Medulla oblongata (tissue), 1 donor: Measurements from ENCODE around the gene ALDH7A1.
"Not testable (repeated sequence)": the region's sequence is repeated elsewhere in the genome, so short reads cannot be mapped to it uniquely, and the experiment has no call there.

Experiments
- DNase-seq: peaks from one replicate; pipeline ENCODE4 v3.0.0-alpha.2; 2015; ENCODE audit errors: extremely low spot score

The ALDH7A1 gene

GRCh38 chr5:126595486-126596083 lies 566 bp upstream of the ALDH7A1 start:
- no peak for DNase-seq

- no peak for DNase-seq
Measured at GRCh38 chr5:126591549-126591948, 3.5 kb downstream of the ALDH7A1 start.

- DNase-seq: no peak
Measured at GRCh38 chr5:126589536-126590297, 5.3 kb downstream of the ALDH7A1 start.

DNA sequence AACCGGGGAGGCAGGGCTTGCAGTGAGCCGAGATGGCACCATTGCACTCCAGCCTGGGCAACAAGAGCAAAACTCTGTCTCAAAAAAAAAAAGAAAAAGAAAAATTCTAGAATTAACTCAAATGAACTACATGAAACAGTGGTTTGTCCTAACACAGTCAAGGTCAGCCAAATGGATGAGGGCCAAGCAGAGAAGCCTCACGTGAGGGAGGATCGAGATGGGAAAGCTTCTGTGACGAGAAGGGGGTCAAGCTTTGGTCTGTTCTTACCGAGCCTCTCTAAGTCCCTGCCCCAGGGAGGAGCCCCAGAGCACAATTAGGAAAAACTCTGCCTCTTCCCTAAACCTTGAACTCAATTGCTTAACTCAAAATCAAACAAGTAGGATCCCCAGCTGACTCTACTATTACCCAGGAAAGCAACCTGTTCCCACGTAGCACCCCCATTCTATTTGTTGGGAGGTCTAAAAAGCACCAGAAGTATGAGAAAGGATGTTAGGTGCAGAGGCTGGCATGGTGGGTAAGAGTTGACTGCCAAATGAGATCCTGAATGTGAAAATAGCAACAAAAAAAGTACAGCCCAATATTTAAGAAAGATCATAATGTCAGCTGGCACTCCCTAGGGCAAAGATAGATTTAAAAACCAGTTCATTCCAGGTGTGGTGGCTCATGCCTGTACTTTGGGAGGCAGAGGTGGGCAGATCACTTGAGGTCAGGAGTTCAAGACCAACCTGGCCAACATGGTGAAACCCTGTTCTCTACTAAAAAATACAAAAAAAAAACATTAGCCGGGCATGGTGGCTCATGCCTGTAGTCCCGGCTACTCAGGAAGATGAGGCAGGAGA lies 7.2 kb downstream of the ALDH7A1 start:
- no peak for DNase-seq

DNA sequence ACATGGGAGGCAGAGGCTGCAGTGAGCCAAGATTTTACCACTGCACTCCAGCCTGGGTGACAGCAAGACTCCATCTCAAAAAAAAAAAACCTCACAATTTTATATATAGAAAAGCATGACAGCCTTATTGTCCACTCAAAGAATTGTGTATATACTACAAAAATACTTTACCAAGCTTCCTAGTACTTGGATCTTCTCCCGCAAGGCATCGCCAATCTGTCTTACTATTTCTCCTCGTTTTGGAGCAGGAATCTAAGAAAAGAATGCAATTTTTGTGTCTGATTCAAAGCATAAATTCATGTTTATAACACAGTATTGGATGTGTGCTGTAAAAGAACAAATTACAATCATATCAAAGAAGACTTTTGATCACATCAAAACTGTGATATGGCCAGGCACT lies 11.3 kb downstream of the ALDH7A1 start:
- no peak for DNase-seq

GRCh38 chr5:126579716-126580115 lies 15.3 kb downstream of the ALDH7A1 start:
- DNase-seq: no peak

DNA sequence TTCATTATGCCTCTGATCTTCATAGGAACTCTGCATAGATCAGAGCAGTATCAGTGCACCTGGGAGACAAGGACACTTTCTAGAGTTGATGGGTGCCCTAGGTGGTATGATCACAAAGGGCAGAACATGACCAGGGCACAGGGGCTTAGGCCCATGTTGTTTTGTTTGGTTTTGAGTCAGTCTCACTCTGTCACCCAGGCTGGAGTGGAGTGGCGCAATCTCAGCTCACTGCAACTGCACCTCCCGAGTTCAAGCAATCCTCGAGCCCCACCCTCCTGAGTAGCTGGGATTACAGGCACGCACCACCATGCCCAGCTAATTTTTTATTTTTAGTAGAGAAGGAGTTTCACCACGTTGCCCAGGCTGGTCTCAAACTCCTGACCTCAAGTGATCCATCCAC lies 17.6 kb downstream of the ALDH7A1 start:
- no peak for DNase-seq

GRCh38 chr5:126576974-126577373 lies 18.0 kb downstream of the ALDH7A1 start:
- DNase-seq: no peak

DNA sequence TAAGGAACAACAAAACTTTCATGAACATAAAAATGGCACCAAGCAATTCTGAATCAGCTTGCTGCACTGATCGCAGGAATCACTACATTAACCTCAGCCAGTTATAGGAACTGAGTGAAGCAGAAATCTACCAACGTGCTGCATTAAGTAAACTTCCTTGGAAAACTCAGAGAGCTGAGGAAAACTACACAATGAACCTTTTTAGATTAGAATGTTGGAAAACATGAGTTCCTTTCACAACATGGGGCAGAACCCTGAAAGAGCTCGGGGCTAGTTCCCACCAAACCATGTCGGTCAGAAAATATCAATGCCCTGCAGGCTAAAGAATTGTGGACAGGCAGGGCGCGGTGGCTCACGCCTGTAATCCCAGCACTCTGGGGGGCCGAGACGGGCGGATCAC lies 19.4 kb downstream of the ALDH7A1 start:
- no peak for DNase-seq

- DNase-seq: no peak
Measured at GRCh38 chr5:126568206-126568755, 26.7 kb downstream of the ALDH7A1 start.

DNA sequence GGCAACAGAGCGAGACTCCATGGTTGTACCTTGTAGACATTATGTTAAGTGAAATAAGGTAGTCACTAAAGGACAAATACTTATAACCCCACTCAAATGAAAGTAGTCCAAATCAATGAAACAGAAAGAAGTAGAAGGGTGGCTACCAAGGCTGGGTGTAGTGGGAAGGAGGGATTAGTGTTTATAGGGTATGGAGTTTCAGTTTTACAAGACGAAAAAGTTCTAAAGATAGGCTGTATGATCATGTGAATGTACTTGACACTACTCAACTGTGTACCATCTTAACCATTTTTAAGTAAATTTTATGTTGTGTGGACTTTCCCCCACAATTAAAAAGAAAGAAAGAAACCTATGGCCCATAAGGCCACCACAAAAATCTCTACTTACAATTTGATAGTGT lies 32.2 kb downstream of the ALDH7A1 start:
- DNase-seq: no peak

- DNase-seq: no peak
Measured at GRCh38 chr5:126561908-126562307, 33.1 kb downstream of the ALDH7A1 start.

DNA sequence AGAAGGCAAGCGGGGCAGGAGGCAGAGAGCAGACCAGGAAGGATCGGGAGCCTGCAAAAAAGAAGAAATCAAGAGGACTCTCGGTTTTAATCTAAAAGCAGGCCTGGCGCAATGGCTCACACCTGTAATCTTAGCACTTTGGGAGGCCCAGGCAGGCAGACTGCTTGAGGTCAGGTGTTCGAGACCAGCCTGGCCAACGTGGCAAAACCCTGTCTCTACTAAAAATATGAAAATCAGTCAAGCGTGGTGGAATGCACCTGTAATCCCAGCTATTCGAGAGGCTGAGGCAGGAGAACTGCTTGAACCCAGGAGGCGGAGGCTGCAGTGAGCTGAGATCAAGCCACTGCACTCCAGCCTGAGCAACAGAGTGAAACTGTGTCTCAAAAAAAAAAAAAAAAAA lies 39.9 kb downstream of the ALDH7A1 start:
- DNase-seq: not testable (repeated sequence)

DNA sequence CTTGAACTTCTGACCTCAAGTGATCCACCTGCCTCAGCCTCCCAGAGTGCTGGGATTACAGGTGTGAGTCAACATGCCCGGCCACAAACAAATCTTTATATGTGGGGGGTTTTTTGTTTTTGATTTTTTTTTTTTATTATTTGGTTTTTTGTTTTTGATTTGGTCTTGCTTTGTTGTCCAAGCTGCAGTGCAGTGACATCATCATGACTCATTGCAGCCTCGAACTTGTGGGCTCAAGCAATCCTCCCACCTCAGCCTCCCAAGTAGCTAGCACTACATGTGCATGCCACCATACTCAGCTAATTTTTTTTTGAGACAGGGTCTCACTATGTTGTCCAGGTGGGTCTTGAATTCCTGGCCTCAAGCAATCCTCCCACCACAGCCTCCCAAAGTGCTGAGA lies 42.4 kb downstream of the ALDH7A1 start:
- DNase-seq: no peak

DNA sequence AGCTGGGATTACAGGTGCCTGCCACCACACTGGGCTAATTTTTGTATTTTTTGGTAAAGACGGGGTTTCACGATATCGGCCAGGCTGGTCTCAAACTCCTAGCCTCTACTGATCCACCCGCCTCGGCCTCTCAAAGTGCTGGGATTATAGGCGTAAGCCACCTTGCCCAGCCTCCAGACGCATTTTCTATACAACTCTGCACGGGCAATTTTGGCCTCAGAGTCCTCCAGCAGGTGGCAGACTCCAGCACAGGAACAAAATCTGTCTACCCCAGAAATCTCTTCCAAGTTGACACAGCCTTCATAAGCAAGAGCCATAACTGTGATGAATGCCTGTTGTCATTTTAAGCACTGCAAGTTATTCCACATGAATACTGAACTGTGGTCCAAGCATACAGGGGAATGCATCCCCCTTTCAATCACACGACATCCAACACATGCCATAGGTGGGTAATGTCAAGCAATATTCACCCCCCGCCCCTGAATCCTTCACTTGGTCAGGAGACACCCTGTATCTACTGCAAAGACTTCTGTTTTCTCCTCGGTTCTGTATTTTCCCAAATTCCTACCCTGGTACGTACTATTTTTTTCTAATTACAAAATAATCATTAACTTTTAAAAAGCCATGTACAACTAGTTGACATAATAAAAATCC lies 50.8 kb downstream of the ALDH7A1 start:
- no peak for DNase-seq

DNA sequence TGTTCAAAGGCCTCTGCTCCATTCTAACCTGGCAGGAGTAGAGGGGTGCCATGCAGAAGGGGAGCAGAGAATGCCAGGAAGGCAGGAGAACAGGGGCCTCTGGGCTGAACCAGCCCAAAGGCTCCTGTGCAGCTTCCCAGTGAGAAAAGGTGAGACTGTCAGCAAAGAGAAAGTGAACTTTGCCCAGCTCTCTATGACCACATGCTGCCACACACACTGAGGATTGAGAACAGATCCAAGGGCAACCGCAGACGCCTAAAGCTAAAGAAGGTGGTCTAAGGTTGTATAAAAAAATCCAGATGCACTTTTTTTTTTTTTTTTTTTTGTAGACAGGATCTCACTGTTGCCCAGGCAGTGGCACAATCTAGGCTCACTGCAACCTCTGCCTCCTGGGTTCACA lies 51.4 kb downstream of the ALDH7A1 start:
- no peak for DNase-seq

DNA sequence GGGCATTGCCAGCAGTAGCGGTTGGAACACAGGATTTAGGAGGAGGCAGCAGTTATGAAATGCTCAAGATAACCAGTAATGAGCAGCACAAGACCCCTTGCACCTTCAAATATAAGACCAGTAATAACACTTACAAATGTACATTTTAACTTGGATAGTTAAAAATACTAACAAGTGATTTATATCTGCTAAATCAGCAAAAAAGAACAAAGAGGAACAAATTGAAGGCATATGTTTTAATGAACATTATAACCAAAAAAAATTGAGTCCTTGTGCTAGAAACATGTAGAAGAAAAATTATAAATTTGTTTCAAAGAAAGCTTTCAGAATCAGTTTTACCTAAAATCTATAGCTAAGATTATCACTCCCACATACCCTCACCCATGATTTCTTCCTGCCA lies 52.0 kb downstream of the ALDH7A1 start:
- DNase-seq: no peak

DNA sequence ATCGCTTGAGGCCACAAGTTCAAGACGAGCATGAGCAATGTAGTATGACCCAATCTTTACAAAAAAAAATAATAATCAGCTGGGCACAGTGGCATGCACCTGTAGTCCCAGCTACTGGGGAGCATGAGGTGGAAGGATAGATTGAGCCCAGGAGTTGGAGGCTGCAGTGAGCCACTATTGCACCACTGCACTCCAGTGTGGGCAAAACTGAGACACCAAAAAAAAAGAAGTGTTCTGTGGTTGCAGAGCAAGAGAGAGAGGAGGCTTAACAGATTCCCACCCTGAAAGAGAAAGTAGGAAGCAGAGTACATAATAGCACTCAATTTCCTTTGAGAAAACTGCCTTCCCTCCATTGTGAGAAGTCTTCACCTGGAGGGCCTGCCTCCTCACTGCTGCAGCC lies 52.6 kb downstream of the ALDH7A1 start:
- no peak for DNase-seq

DNA sequence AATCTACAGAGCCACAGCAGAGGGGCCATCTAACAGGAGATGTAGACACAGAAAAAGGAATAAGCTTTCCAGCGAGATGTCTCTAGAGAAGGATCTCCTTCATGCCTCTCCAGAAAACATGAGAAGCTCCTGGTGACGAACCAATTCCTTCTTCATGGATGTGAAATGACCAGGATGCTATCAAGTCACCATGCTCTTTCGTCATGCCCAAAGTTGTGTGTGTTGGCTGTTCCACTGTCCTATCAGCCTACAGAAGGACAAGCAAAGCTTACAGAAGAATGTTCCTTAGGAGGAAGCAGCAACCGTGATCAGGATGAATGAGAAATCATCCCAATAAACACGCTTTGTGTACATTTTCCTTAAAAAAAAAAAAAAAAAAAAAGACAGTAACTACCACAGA lies 54.4 kb downstream of the ALDH7A1 start:
- no peak for DNase-seq

DNA sequence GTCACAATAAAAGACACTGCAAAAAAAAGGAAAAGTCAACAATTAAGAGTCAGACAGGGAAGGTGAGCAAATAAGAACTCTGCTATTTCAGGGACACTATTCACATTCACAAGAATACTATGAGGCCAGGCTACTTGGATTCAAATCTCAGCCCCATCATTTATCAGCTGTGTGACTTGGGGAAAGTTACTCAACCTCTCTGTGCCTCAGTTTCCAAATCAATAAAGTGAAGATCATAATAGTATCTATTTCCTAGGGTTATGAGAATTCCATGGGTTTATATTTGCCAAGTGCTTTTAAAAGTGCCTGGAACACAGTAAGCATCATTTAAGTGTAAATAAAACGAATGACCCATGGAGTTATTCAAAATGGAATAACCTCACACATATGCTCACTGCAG lies 56.4 kb downstream of the ALDH7A1 start:
- DNase-seq: no peak

DNA sequence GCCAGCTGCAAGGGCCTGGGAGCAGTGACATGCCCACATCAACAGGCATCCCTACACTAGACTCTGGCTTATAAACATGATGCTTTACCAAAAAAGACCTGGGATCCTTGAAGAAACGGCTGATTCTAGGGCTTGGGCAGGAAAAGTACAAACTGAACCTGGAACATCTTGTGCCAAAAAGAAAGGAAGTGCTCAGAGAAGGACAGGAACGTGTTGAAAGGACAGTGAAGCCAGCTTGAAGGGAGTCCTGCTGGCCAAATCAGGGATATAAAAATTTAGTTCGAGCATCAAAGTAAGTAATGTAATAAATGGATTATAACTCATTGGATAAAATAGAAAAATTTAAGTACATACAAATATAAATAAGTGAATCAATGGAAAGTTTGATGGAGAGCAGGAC lies 58.1 kb downstream of the ALDH7A1 start:
- no peak for DNase-seq
